WTC11 (cell line): ENCODE measurements around the gene SNRNP25. TPM values are rescaled to one million over a fixed set of nuclear protein-coding genes. Genes with fewer than 3 reads are reported as not detected.

Experiments
- ATAC-seq: fragments of 200-7000 bp; cut with Tn5 transposase; 2 replicates; pipeline ENCODE4 v1.10.0; 2021; ENCODE audit warnings: mild to moderate bottlenecking, moderate library complexity
- CTCF ChIA-PET: fragments of 300-600 bp; sonication (Branson Sonifier 250); formaldehyde crosslinking; loops from one replicate; lab custom pipeline; 2021; ENCODE audit warnings: antibody characterized with exemption; lab: Charles Lee
- POLR2A ChIA-PET: fragments of 350-600 bp; sonication (Branson Sonifier 250); formaldehyde crosslinking; loops from one replicate; lab custom pipeline; 2021; ENCODE audit warnings: antibody characterized with exemption; lab: Charles Lee
- DNase-seq: peaks from one replicate; pipeline ENCODE4 v3.0.0; 2021; ENCODE audit warnings: low spot score
- H3K27ac Mint-ChIP-seq: 2 replicates; pipeline ENCODE4 v1.8.0; 2021; ENCODE audit warnings: mixed read lengths
- H3K27me3 Mint-ChIP-seq: 2 replicates; pipeline ENCODE4 v1.8.0; 2021; ENCODE audit warnings: low read depth, mild to moderate bottlenecking, moderate library complexity, mixed read lengths
- H3K36me3 Mint-ChIP-seq: 2 replicates; pipeline ENCODE4 v1.8.0; 2021; ENCODE audit warnings: mixed read lengths
- H3K4me1 Mint-ChIP-seq: 2 replicates; pipeline ENCODE4 v1.8.0; 2022; ENCODE audit warnings: mixed read lengths
- H3K4me3 Mint-ChIP-seq: 2 replicates; pipeline ENCODE4 v1.8.0; 2021; ENCODE audit warnings: mild to moderate bottlenecking, moderate library complexity, mixed read lengths
- H3K9me3 Mint-ChIP-seq: 2 replicates; pipeline ENCODE4 v1.8.0; 2021; ENCODE audit warnings: mixed read lengths
- ETV6 ChIP-seq: sonication (generic); formaldehyde crosslinking; IDR thresholded peaks from 2 replicates; pipeline ENCODE4 v1.8.1; 2022; ENCODE audit warnings: mild to moderate bottlenecking, missing genetic modification reagents
- NFATC4 ChIP-seq: fragments of 250-450 bp; sonication (Bioruptor Pico); IDR thresholded peaks from 2 replicates; pipeline ENCODE4 v1.9.0; 2021; ENCODE audit warnings: mild to moderate bottlenecking
- RELA ChIP-seq: sonication (generic); formaldehyde crosslinking; IDR thresholded peaks from 2 replicates; pipeline ENCODE4 v1.8.1; 2022; ENCODE audit warnings: missing genetic modification reagents, mild to moderate bottlenecking, borderline replicate concordance
- TEAD1 ChIP-seq: sonication (generic); formaldehyde crosslinking; IDR thresholded peaks from 2 replicates; pipeline ENCODE4 v1.8.0; 2022; ENCODE audit warnings: mild to moderate bottlenecking, missing genetic modification reagents
- ZNF219 ChIP-seq: sonication (generic); formaldehyde crosslinking; IDR thresholded peaks from 2 replicates; pipeline ENCODE4 v1.8.0; 2023; ENCODE audit warnings: missing genetic modification reagents, mild to moderate bottlenecking, borderline replicate concordance
- ZNF423 ChIP-seq: fragments of 250-450 bp; sonication (Bioruptor Pico); IDR thresholded peaks from 2 replicates; pipeline ENCODE4 v2.1.2; 2022; ENCODE audit warnings: mild to moderate bottlenecking, moderate library complexity
- ZNF671 ChIP-seq: fragments of 250-450 bp; sonication (Bioruptor Pico); IDR thresholded peaks from 2 replicates; pipeline ENCODE4 v1.8.0; 2021; ENCODE audit warnings: mild to moderate bottlenecking
- total RNA-seq: library from RNA; stranded (reverse); gene quantifications from 3 replicates; pipeline ENCODE4 v1.2.3, GENCODE V29; 2021
- TF ChIP-seq, protein P1 (sequence below): sonication (generic); formaldehyde crosslinking; IDR thresholded peaks from 2 replicates; pipeline ENCODE4 v1.8.1; 2023; ENCODE audit warnings: mild to moderate bottlenecking, missing genetic modification reagents
- TF ChIP-seq, protein P2 (sequence below): sonication (generic); formaldehyde crosslinking; IDR thresholded peaks from 2 replicates; pipeline ENCODE4 v1.8.0; 2022; ENCODE audit warnings: mild to moderate bottlenecking, missing genetic modification reagents
- TF ChIP-seq, protein P3 (sequence below): sonication (generic); formaldehyde crosslinking; IDR thresholded peaks from 2 replicates; pipeline ENCODE4 v1.8.0; 2023; ENCODE audit warnings: missing genetic modification reagents, mild to moderate bottlenecking, borderline replicate concordance

The SNRNP25 gene
- total RNA-seq, 1 experiment from 2014 or later: 55.9 TPM

DNA sequence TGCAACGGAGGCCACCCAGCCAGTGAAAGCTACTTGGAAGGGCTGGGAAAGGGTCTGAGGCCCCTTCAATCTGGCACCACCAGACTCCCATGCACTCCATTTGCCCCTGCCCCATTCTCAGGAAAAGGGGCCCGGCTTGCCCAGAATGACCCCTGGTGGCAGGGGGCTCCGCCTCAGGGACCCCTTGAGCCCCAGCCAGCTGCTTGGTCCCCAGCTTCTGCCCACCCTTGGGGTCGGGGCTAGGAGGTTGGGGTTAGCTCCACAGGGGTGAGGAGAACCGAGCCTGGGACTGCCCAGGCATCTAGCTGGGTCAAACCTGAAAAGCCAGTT is 17.5 kb downstream of the SNRNP25 start:
- Mint-ChIP-seq H3K9me3 (no peaks in the 10 kb centered on the region), H3K4me3 (peak overlapping the region; percentile 81)
- DNase-seq (no peak), ATAC-seq (no peak; the same call in 1 of the 2 replicates)
- TF ChIP-seq ETV6 (CRISPR knock-in tag) (peak; percentile 43; the same call in 1 of the 2 replicates), TEAD1 (CRISPR knock-in tag) (peak; percentile 31; the same call in 1 of the 2 replicates), ZNF423 (CRISPR knock-in tag) (peak; percentile 49; the same call in 1 of the 2 replicates)
- TF ChIP-seq, protein P1, sequence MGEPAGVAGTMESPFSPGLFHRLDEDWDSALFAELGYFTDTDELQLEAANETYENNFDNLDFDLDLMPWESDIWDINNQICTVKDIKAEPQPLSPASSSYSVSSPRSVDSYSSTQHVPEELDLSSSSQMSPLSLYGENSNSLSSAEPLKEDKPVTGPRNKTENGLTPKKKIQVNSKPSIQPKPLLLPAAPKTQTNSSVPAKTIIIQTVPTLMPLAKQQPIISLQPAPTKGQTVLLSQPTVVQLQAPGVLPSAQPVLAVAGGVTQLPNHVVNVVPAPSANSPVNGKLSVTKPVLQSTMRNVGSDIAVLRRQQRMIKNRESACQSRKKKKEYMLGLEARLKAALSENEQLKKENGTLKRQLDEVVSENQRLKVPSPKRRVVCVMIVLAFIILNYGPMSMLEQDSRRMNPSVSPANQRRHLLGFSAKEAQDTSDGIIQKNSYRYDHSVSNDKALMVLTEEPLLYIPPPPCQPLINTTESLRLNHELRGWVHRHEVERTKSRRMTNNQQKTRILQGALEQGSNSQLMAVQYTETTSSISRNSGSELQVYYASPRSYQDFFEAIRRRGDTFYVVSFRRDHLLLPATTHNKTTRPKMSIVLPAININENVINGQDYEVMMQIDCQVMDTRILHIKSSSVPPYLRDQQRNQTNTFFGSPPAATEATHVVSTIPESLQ (CRISPR knock-in tag): no peak
- TF ChIP-seq, all 79 proteins: peak for 3
- no peaks in the 10 kb centered on the region; the same call in 1 of the 2 replicates for H3K27me3 Mint-ChIP-seq
- ChIA-PET POLR2A (interaction anchor here (0.7 to 3.0 kb wide), 6 partner anchors 8 to 32 kb away, joined by 3 to 16 read pairs (median 4); partner anchors contain the start of genes POLR3K and SNRNP25), CTCF (interaction anchor here (1.7 to 16.9 kb wide), 5 partner anchors 23 to 282 kb away, joined by 6 to 493 read pairs (median 18); partner anchors contain the start of gene AXIN1)
- H3K4me1 Mint-ChIP-seq: peaks cover 53% of the 10 kb centered on the region
- H3K27ac Mint-ChIP-seq: peak overlapping the region; percentile 88; the same call in 1 of the 2 replicates
- no peaks in the 10 kb centered on the region for H3K36me3 Mint-ChIP-seq

DNA sequence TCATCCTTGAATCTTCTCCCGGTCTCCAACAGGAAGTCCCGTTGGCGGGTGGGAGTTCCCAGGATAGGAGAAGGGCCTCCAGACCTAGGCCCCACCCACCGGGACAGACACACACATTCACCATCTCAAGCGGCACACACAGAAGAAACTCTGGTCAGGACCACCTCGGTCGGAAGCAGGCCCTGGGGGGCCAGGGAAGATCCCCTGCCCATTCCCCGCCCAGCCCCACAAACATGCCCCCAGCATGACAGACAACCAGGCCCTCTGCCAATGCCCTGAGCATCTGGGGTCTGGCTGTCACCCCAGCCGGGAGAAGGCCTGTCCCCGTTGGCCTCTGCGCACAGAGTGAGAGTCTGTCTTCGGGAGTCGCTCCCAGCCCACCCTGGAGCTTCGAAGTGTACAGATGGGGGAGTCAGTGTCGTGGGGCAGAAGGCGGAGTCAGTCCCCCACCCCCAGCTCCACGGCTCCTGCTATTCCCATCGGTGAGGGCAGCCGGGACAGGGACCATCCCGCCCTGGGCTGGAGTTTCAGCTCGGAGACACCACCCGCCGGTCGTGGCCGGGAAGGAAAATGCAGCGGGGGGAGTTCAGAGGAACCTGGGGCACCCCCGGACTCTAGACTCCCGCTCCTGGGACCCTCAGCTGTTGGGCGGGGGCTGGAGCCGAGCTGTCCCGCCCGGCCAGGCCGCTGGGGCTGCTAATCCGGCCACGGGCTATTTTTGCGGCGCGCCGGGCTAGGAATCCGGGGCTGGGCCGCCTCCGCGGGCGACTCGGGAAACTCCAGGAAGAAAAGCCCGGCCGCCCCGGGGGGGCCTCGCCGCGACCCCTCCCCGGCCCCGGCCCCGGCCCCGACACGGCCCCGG is 18.1 kb downstream of the SNRNP25 start:
- Mint-ChIP-seq H3K4me3 (peak overlapping the region; percentile 81), H3K4me1 (peaks cover 59% of the 10 kb centered on the region), H3K27ac (peak overlapping the region; percentile 88), H3K27me3 (no peaks in the 10 kb centered on the region; the same call in 1 of the 2 replicates), H3K9me3 (no peaks in the 10 kb centered on the region), H3K36me3 (no peaks in the 10 kb centered on the region)
- POLR2A ChIA-PET: interaction anchor here (0.6 to 3.0 kb wide), 11 partner anchors 9 to 167 kb away, joined by 3 to 16 read pairs (median 4); partner anchors contain the start of genes POLR3K and SNRNP25
- TF ChIP-seq NFATC4 (CRISPR knock-in tag) (no peak), ZNF671 (CRISPR knock-in tag) (no peak), TEAD1 (CRISPR knock-in tag) (0 out of 2 replicates have a peak, but pooled peaks have one; percentile 4), RELA (no peak), ZNF219 (CRISPR knock-in tag) (no peak)
- TF ChIP-seq, protein P2, sequence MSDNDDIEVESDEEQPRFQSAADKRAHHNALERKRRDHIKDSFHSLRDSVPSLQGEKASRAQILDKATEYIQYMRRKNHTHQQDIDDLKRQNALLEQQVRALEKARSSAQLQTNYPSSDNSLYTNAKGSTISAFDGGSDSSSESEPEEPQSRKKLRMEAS: 0 out of 2 replicates have a peak, but pooled peaks have one; percentile 26
- TF ChIP-seq, protein P3, sequence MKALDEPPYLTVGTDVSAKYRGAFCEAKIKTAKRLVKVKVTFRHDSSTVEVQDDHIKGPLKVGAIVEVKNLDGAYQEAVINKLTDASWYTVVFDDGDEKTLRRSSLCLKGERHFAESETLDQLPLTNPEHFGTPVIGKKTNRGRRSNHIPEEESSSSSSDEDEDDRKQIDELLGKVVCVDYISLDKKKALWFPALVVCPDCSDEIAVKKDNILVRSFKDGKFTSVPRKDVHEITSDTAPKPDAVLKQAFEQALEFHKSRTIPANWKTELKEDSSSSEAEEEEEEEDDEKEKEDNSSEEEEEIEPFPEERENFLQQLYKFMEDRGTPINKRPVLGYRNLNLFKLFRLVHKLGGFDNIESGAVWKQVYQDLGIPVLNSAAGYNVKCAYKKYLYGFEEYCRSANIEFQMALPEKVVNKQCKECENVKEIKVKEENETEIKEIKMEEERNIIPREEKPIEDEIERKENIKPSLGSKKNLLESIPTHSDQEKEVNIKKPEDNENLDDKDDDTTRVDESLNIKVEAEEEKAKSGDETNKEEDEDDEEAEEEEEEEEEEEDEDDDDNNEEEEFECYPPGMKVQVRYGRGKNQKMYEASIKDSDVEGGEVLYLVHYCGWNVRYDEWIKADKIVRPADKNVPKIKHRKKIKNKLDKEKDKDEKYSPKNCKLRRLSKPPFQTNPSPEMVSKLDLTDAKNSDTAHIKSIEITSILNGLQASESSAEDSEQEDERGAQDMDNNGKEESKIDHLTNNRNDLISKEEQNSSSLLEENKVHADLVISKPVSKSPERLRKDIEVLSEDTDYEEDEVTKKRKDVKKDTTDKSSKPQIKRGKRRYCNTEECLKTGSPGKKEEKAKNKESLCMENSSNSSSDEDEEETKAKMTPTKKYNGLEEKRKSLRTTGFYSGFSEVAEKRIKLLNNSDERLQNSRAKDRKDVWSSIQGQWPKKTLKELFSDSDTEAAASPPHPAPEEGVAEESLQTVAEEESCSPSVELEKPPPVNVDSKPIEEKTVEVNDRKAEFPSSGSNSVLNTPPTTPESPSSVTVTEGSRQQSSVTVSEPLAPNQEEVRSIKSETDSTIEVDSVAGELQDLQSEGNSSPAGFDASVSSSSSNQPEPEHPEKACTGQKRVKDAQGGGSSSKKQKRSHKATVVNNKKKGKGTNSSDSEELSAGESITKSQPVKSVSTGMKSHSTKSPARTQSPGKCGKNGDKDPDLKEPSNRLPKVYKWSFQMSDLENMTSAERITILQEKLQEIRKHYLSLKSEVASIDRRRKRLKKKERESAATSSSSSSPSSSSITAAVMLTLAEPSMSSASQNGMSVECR (CRISPR knock-in tag): 0 out of 2 replicates have a peak, but pooled peaks have one; percentile 33
- ATAC-seq (peak; percentile 53), DNase-seq (peak; percentile 78)
- CTCF ChIA-PET: interaction anchor here (0.6 to 16.9 kb wide), 7 partner anchors 19 to 291 kb away, joined by 4 to 493 read pairs (median 12); partner anchors contain the start of genes AXIN1, POLR3K and SNRNP25
